Fibroblast of pulmonary artery (primary cell): Measurements from ENCODE around the gene RSBN1L.
"Not testable (repeated sequence)": the region's sequence is repeated elsewhere in the genome, so short reads cannot be mapped to it uniquely, and the experiment has no call there.

Source experiments
- DNase-seq: peaks from one replicate; pipeline ENCODE4 v3.0.0-alpha.2; 2010; ENCODE audit warnings: low read depth
- H3K4me3 ChIP-seq: replicated peaks from 2 replicates; pipeline ENCODE4 v1.5.1; 2011; ENCODE audit warnings: low read depth, mild to moderate bottlenecking, control low read depth, low read length, moderate library complexity
- TF ChIP-seq, protein P1 (sequence below): IDR thresholded peaks from 2 replicates; pipeline ENCODE4 v1.5.1; 2011; ENCODE audit warnings: mild to moderate bottlenecking, control low read depth, low read length, inconsistent platforms; ENCODE audit errors: missing control alignments

Gene RSBN1L

DNA sequence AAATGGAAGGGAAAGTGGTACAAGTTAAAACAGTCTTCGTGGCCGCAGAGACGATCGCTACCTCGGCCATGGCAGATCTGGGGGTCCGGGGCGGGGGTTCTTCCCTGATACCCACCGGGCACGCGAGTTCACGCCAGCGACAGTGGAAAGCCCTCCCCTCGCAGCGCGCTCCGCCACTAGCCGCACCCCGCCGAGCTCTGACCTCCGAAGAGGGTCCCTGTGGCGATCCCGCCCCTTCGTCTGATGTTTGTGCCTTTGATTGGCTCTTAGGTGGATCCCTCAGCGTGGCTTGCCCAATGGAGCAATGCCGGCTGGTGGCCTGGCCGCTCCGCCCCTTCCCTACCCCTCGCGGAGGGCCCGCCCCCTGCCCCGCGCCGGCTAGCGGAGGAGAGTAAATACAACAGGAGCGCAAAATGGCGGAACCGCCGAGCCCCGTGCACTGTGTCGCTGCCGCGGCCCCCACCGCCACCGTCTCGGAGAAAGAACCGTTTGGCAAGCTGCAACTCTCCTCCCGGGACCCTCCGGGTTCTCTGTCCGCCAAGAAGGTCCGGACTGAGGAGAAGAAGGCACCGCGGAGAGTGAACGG is at the start of gene RSBN1L:
TSS of gene RSBN1L (plus strand) at position 403 of the 586 bp plus-strand sequence. CDS start at position 414, 11 bp downstream.
- TF ChIP-seq, protein P1, sequence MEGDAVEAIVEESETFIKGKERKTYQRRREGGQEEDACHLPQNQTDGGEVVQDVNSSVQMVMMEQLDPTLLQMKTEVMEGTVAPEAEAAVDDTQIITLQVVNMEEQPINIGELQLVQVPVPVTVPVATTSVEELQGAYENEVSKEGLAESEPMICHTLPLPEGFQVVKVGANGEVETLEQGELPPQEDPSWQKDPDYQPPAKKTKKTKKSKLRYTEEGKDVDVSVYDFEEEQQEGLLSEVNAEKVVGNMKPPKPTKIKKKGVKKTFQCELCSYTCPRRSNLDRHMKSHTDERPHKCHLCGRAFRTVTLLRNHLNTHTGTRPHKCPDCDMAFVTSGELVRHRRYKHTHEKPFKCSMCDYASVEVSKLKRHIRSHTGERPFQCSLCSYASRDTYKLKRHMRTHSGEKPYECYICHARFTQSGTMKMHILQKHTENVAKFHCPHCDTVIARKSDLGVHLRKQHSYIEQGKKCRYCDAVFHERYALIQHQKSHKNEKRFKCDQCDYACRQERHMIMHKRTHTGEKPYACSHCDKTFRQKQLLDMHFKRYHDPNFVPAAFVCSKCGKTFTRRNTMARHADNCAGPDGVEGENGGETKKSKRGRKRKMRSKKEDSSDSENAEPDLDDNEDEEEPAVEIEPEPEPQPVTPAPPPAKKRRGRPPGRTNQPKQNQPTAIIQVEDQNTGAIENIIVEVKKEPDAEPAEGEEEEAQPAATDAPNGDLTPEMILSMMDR = peak; percentile 23
- peak within 1 kb of the TSS; percentile 81 for H3K4me3 ChIP-seq
- DNase-seq = peak; percentile 98

DNA sequence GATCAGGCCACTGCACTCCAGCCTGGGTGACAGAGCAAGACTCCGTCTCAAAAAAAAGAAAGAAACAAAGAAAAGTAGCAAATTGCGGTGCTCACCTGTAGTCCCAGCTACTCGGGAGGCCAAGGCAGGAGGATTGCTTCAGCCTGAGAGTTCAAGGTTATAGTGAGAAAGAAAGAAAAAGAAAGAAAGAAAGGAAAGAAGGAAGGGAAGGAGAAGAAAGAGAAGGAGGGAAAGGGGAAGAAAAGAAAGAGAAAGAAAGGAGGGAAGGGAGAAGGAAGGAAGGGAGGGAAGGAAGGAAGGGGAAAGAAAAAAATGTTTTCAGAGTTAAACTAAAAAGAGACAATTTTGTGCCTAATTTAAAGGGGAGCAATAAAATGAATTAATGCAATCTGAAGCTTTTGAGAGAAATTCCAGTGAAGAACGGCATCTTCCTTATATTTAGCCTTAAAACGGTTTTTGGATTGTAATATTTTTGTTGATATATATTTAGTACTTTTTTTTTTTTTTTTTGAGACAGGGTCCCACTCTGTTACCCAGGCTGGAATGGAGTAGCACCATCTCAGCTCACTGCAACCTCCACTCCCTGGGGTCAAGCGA is 47.4 kb upstream of the RSBN1L start:
- H3K4me3 ChIP-seq = no peak overlapping the region
- no peak for DNase-seq
- TF ChIP-seq, protein P1 = no peak

DNA sequence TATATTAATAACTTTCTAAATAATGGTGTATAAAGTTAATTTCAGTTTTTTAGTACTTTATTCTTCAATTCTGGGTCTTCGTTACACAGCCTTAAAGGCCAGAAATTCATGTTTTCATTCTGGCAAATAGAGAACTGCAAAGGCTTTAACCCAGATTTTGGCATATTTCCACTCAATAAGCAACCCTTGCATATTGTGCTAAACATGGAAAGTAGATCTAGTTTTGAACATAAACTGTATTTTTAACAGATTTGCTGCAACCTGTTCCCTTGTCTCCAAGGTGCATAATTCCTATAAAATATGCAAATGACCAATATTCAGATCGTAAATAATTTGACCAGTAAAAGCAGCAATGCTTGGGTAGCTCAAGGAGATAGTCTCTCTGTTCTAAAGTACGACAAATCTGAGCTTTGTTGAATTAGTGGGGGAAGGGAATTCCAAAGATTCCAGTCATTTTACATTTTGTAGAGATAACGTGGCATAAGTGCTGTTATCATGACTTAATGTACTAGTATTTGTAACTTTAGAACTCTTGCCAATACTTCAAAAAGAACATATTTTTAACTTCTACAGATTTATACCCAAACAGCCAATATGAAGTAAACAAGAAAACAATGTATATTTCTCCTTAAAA is 46.4 kb upstream of the RSBN1L start:
- DNase-seq = peak; percentile 65
- H3K4me3 ChIP-seq = no peak overlapping the region
- TF ChIP-seq, protein P1 = no peak

DNA sequence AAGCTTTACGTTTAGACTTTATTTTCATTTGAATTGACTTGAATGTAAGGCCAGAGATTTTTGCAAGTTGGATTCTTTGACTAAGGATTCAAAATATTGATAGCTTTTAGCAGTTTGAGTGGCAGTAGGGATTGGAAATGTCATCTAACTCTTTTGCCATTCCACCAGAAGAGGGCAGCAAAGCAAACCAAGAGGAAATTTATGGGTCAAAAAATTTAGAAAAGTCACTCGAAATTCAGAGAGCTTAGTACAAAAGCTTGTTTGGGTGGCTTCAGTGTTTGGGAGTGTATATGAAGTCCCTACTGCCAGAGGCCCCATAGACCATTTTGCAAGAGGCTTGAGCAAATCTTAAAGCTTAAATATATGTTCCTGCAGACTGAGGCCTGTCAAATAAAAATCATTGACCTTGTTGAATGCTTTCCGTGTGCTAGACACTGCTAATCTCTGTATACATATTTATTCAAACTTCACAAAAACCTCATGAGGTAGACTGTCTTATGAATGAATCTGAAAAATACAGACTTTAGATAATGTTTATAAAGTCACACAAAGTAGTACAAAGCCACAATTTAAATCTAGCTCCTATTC is 44.6 kb upstream of the RSBN1L start:
- DNase-seq = peak; percentile 60
- TF ChIP-seq, protein P1 = peak; percentile 73
- H3K4me3 ChIP-seq = no peak overlapping the region

DNA sequence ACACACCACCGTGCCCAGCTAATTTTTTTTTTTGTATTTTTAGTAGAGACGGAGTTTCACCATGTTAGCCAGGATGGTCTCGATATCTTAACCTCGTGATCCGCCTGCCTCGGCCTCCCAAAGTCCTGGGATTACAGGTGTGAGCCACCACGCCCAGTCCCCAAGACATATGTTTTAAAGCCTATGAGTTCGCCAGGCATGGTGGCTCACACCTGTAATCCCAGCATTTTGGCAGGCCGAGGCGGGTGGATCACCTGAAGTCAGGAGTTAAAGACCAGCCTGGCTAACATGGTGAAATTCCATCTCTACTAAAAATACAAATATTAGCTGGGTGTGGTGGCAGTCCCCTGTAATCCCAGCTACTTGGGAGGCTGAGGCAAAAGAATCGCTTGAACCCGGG is 43.4 kb upstream of the RSBN1L start:
- not testable (repeated sequence) for DNase-seq, H3K4me3 ChIP-seq

DNA sequence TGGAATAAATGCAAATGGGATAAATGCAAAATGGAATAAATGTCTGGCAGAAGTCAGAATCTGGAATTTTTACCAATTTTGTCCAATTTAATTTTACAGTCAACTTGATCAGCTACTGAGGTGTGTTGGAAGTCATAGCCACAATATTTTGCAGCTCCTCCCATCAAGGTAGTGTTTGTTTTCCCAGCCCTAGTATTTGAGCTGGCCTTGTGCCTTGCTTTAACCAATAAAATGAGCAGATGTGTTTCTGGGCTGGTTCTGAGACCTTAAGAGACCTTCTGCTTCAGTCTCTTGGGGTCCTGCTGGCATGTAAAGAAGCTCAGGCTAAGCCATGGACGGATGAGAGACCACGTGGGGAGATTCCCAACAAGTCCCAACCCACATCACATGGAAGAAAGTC is 42.7 kb upstream of the RSBN1L start:
- TF ChIP-seq, protein P1 = no peak

DNA sequence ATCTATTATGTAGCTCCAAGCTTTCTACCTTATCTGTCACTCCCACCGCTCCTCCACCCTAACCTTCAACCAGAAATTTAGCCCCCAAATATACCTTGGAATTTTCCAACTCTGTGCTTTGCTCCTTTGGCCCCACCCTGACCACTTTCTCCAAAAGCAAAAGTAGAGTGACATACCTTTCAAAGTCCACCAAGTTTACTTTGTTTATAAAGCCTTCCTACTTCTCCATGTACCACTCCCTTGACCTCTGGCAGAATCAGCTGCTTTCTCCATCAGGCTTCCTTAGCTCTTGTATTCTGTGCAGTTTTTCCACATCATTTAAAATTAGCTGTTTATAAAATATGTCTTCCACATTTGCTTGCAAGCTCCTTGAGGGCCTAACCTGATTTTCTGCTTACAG is 40.9 kb upstream of the RSBN1L start:
- no peak for DNase-seq
- H3K4me3 ChIP-seq = no peak overlapping the region
- TF ChIP-seq, protein P1 = no peak

More for the DNA sequence above, 42.7 kb upstream of the RSBN1L start:
- H3K4me3 ChIP-seq = no peak overlapping the region
- no peak for DNase-seq
